22Rv1 (cell line): ENCODE results near the gene VRK3.

Experiments used
- H3K27ac ChIP-seq: fragments of 450-650 bp; 2 replicates; pipeline ENCODE4 v1.5.1; 2017
- ZFX ChIP-seq: fragments of 450-650 bp; IDR thresholded peaks from 2 replicates; pipeline ENCODE4 v1.6.1; 2017; ENCODE audit warnings: antibody characterized with exemption, borderline replicate concordance
- TF ChIP-seq, protein P1 (sequence below): fragments of 450-650 bp; IDR thresholded peaks from 2 replicates; pipeline ENCODE4 v1.5.1; 2017; ENCODE audit warnings: mild to moderate bottlenecking

The VRK3 gene

DNA sequence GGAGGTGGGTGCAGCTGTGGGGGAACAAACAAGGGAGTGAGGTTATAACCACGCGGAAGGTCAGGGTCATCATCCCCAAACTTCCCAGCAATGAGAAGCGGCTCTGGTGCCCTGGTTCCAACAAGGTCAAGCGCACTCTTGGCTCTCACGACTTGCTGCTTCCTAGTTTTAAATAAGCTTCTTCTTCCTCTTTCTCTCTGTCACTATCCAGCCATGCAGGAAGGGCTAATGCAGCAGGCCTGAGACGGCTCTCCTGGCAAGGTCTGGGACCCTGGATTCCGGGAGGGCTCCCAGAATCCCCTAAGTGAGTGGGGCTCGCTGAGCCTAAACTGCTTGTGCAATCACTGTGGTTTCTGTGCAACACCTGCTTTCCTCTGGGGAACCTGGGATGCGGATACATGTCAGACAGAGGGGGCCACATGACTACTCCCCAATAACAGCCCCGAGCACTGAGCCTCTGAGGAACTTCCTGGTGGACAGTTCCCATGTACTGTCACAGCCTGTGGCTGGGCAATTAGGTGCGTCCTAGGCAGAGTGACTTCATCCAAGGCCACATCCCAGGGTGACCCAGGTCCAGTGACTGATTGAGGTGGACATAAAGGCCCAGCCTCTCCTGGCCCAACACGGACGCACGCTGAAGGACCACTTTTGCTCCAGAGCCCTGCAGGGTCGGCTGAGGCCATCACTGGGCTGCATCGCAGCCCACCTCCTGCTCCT lies 24.2 kb downstream of the VRK3 start:
- TF ChIP-seq, protein P1, sequence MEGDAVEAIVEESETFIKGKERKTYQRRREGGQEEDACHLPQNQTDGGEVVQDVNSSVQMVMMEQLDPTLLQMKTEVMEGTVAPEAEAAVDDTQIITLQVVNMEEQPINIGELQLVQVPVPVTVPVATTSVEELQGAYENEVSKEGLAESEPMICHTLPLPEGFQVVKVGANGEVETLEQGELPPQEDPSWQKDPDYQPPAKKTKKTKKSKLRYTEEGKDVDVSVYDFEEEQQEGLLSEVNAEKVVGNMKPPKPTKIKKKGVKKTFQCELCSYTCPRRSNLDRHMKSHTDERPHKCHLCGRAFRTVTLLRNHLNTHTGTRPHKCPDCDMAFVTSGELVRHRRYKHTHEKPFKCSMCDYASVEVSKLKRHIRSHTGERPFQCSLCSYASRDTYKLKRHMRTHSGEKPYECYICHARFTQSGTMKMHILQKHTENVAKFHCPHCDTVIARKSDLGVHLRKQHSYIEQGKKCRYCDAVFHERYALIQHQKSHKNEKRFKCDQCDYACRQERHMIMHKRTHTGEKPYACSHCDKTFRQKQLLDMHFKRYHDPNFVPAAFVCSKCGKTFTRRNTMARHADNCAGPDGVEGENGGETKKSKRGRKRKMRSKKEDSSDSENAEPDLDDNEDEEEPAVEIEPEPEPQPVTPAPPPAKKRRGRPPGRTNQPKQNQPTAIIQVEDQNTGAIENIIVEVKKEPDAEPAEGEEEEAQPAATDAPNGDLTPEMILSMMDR: no peak
- TF ChIP-seq ZFX: no peak
- H3K27ac ChIP-seq: no peak overlapping the region

DNA sequence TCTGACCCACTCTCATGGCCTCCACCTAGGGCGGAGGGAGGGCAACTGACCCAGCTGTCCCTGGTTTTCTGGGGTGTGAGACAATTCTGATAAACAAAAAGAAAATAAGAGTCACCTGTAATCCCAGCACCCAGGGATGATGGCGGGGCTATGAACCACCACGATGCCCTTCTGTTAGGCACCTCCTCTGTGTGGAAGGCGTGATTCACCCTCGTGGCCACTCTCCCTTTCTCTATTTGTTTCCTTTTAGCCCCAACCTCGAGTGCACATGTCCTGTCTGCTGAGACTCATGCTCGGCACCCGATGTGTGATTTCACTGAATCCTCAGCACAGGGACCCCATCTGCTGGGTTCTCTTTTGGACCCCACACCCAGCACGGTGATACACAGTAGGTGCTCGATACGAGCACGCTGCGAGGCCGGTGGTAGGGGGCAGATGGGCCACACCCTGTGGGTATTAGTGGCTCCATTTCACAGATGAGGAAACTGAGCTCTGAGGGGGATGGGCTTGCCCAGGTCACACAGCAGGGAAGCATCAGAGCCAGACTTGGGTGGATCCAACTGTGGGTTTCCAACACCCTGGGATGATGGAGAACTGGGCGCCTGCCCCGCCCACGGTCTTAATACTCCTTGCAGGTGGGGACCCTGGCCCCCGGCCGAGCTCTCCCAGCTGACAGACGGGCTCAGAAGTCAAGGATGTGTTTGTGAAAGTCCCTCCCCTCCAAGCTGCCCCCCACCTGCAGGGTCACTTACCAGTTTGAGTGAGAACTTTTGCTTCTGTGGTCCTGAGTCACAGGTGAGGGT lies 24.9 kb downstream of the VRK3 start:
- TF ChIP-seq ZFX: no peak
- TF ChIP-seq, protein P1: no peak
- no peak overlapping the region for H3K27ac ChIP-seq

DNA sequence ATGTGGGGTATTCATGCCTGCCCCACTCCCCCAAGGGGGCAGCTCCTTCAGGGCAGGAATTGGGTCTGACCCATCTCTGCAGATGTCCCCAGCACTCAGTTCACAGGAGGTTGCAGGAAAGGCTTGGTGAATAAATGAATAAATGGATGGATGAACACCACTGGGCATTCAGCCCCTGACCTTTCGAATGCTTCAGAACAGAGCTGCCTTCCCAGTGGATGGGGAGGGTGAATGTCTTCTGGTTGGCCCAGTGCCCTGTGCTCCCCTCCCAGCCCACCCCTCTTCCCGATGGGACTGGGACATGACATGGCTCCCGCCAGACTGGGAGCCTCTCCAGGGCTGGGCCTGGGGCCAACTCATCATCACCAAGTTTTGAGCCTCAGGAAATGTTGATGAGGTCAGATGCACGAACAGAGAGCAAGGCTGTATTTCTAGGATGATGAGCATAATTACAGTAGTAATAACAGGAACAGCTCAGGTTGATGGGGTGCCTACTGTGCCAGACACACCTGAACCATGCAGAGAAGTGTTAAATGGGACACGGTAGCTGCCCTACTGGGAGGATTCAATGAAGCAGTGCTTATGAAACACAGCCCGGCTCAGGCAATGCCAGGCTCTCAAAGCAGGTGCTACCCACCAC lies 25.7 kb downstream of the VRK3 start:
- no peak overlapping the region for H3K27ac ChIP-seq
- no peak for TF ChIP-seq ZFX
- TF ChIP-seq, protein P1: no peak

DNA sequence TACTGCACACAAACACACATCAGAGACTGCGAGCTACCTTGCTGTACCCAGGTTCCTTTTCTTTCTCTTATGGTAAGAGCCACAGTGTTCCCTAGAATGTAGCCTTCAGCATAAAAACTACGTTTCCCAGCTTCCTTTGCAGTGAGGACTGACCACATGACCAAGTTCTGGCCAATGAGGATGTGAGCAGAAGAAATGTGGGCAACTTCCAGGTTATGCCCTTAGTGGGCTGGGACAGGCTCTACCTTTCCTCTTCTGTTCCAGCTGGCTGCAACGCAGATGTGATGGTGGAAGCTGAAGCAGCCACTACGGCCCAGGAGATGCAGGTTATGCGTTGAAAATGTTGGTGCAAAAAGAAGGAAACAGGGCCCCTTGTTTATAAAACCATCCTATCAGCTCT lies 27.5 kb downstream of the VRK3 start:
- TF ChIP-seq, protein P1: no peak
- no peak for TF ChIP-seq ZFX

DNA sequence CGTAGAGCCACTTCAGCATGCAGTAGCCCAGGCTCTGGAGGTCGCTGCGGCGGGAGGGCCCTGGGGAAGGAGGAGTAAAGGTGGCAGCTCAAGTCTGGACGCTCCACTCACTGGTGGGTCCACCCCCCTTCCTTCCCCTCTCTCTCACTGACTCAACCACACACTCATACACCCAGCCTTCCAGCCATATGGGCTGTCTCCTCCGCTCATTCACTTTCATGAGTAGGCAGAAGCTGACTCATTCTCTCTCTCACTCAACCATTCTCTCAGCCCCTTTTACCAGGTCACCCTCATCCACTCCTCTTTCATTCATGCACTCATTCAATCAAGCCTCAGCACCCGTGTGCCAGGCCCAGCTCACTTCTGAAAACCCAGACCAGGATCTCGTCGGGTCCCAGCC lies 36.7 kb downstream of the VRK3 start:
- no peak overlapping the region for H3K27ac ChIP-seq
- TF ChIP-seq ZFX: no peak
- TF ChIP-seq, protein P1: no peak

More for the DNA sequence above, 27.5 kb downstream of the VRK3 start:
- no peak overlapping the region for H3K27ac ChIP-seq

DNA sequence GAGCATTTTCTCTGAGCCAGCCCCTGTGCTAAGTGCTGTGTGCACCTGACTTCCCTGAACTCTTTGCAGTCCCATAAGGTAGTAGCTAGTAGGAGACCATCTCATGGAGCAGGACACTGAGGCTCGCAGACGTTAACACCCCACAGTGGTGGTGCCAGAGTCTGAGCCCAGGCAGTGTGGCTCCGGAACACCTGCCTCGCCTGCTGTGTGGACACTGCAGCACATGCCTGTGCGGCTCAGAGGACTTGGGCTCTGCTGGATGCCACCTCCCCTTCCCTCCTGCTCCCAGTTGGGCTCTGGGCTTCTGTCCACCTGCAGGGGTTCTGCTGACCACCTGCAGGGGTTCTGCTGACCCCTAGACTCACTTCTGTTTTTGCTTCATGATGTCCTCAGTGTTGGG lies 37.2 kb downstream of the VRK3 start:
- 0 out of 2 replicates have a peak overlapping the region, but pooled peaks have one; percentile 40 for H3K27ac ChIP-seq
- TF ChIP-seq ZFX: no peak
- TF ChIP-seq, protein P1: no peak
